Measurements from ENCODE around the gene SPIRE2.

DNA sequence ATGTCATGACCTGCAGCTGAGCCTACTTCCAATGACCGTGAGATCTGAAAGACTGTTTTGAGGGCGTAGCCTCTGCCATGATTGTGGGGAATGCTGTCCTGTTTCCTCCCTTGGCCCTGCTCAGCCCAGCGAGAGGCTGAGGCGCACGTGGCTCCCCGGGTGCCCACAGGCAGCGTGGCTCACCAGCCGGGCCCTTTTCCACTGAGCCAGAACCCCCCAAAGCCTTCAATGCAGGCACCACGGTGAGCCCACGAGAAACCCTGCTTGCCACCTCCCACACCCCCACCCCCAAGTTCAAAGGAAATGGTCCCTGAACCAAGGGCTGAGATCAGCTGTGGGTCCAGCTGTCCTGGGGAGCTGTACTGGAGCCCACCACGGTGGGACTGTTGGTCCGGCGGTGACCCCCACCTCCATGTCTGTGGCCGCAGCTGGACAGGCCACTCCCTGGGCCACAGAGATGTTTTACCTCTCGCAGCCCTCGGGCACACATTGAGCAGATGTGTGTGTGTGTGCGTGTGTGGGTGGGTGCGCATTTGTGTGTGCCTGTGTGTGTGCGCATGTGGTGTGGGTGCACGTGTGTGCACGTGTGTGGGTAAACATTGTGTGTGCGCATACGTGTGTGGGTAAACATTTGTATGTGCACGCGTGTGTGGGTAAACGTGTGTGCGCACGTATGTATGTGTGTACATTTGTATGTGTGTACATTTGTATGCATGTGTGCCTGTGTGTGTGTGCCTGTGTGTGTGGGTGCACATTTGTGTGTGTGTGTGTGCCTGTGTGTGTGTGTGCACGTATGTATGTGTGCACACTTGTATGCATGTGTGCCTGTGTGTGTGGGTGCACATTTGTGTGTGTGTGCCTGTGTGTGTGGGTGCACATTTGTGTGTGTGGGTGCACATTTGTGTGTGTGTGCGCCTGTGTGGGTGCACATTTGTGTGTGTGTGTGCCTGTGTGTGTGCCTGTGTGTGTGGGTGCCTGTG lies 85.4 kb downstream of the SPIRE2 start:
- no peak for TF ChIP-seq EZH2phosphoT487 (IDR thresholded peaks at IDR 0.05; ENCODE audit: insufficient read depth, low read depth)
- no peak for TF ChIP-seq EZH2 (IDR thresholded peaks at IDR 0.05; ENCODE audit: insufficient read depth, poor library complexity, severe bottlenecking)
